Ovary (tissue), 3 donors: ENCODE measurements around the gene SEMA6A.

Experiments
- CTCF ChIP-seq, 3 donors: fragments of 450-650 bp in 2 of 3; fragments of 200-600 bp in 1 of 3; IDR thresholded peaks; one replicate each; pipeline versions ENCODE4 v1.5.1 to v1.8.0; 2016 to 2022; ENCODE audit warnings: antibody characterized with exemption in 3 of 3, mild to moderate bottlenecking in 1 of 3
- EP300 ChIP-seq: sonication (generic); formaldehyde crosslinking; IDR thresholded peaks from one replicate; pipeline ENCODE4 v1.6.1; 2017; ENCODE audit warnings: antibody characterized with exemption
- POLR2A ChIP-seq: fragments of 450-650 bp; IDR thresholded peaks from one replicate; pipeline ENCODE4 v1.6.1; 2017; ENCODE audit warnings: antibody characterized with exemption, mild to moderate bottlenecking, moderate library complexity
- donor health status: DM: no; HTN: no; CAD: no.

DNA sequence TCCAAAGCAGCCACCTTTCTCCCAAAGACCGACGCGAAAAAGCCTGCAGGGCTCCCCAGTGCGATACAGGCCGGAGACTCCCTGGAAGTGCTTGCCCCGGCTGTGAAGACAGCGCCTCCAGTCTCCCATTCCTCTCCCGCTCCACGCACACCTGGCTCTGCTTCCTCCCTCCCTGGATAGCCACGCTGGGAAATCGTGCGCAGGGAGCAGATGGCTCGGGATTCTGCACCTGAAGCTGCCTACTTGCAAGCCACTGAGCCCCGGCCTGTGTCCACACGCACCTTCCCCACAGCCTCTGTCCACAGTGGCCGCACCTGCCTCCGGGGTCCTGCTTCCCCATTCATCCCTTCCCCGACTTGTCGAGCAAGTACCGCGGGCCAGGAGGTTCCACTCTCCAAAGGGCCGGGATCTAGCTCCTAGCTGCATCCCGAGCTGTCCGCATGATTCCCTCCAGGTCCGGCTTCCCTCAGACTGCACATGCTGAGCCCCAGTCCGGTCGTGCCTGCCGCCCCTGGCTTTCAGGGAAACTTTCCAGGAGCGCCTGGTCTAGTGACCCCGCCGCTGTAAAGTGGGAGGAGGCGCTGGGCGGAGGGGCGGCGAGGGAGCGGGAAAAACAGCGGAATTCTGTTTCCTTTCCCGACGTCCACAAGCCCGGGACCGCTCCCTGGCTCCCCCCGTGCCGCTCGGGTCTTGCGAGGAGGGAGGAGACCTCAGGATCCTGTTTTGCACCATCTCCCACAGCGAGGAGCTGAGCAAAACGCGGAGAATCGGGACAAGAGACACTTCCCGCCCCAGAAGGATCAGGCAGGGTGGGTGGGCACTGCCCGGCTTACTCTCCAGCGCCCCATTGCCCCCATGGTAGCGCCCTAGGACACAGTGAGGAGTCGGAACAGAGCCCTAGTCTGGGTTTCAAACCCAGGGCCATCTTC is 2.0 kb downstream of the SEMA6A start:
- TF ChIP-seq CTCF (IDR thresholded peaks at IDR 0.05) (no peak), POLR2A (no peak), EP300 (peak; percentile 10)
